HepG2 (cell line): ENCODE results near the gene TMEM143. TPM values are rescaled to one million over a fixed set of nuclear protein-coding genes. Genes with fewer than 3 reads are reported as not detected.

Experiments used
- ATAC-seq: fragments of 200-7000 bp; cut with Tn5 transposase; 3 replicates; pipeline ENCODE4 v1.9.1; 2020; ENCODE audit warnings: mild to moderate bottlenecking, moderate library complexity
- BruUV-seq: library from RNA; stranded (reverse); fragments of 400-500 nt; replicated peaks from 2 replicates; lab custom pipeline; 2021; lab: Mats Ljungman, UMichigan
- CTCF ChIA-PET: fragments of 300-600 bp; formaldehyde crosslinking; extraction: SDS; loops from one replicate; lab custom pipeline; 2021; ENCODE audit warnings: low total read pairs, inconsistent platforms, low intra/inter-chr PET ratio; lab: Yijun Ruan, JAX
- POLR2A ChIA-PET: fragments of 350-600 bp; sonication (Branson Sonifier 250); formaldehyde crosslinking; loops from one replicate; lab custom pipeline; 2020; ENCODE audit warnings: antibody characterized with exemption, inconsistent platforms; lab: Yijun Ruan, JAX
- DNase-seq: peaks from one replicate; pipeline ENCODE4 v3.0.0-alpha.2; 2015; ENCODE audit warnings: low spot score
- FAIRE-seq: peaks from 3 replicates; lab custom pipeline; 2011; peaks lifted over from hg19 to GRCh38; lab: Jason Lieb, UNC
- H2AFZ ChIP-seq: one replicate; pipeline ENCODE4 v1.6.1; 2011; ENCODE audit warnings: low read length, inconsistent platforms
- H3K27ac ChIP-seq: fragments of 300-600 bp; 3 replicates; pipeline ENCODE4 v1.8.0; 2011; ENCODE audit warnings: mixed run types, mild to moderate bottlenecking, mixed read lengths, low read length, inconsistent platforms; ENCODE audit not compliant: insufficient read depth; ENCODE audit errors: extremely low read length
- H3K27me3 ChIP-seq, 2 experiments: fragments of 200-600 bp in 1 of 2; 2 replicates in 1 of 2; 3 replicates in 1 of 2; pipeline versions ENCODE4 v1.6.0 to v1.8.0; 2011; ENCODE audit warnings: low read length in 2 of 2, mild to moderate bottlenecking in 2 of 2, moderate library complexity in 2 of 2, inconsistent platforms in 1 of 2; ENCODE audit not compliant: insufficient read depth in 2 of 2, control insufficient read depth in 1 of 2
- H3K36me3 ChIP-seq, 2 experiments: fragments of 200-600 bp in 1 of 2; replicated peaks in 1 of 2; 2 replicates in 1 of 2; 3 replicates in 1 of 2; pipeline versions ENCODE4 v1.5.1 to v1.8.0; 2011; ENCODE audit warnings: low read length in 2 of 2, inconsistent platforms in 1 of 2; ENCODE audit not compliant: insufficient read depth in 2 of 2, control insufficient read depth in 1 of 2
- H3K4me1 ChIP-seq: 2 replicates; pipeline ENCODE4 v1.5.1; 2012; ENCODE audit warnings: low read length, inconsistent platforms; ENCODE audit not compliant: insufficient read depth
- H3K4me2 ChIP-seq: 2 replicates; pipeline ENCODE4 v1.6.0; 2011; ENCODE audit warnings: low read depth, low read length, inconsistent platforms
- H3K4me3 ChIP-seq, 3 experiments: fragments of 200-600 bp in 1 of 3; sonication (generic), shearing (Covaris generic) in 1 of 3; replicated peaks in 1 of 3; 2 replicates each; pipeline ENCODE4 v1.5.1; 2011 to 2016; ENCODE audit warnings: low read length in 3 of 3, inconsistent platforms in 2 of 3, low read depth in 2 of 3, mild to moderate bottlenecking in 2 of 3, control low read depth in 1 of 3, mixed read lengths in 1 of 3; ENCODE audit not compliant: insufficient read depth in 1 of 3
- H3K79me2 ChIP-seq: one replicate; pipeline ENCODE4 v1.6.1; 2011; ENCODE audit warnings: low read length, inconsistent platforms; ENCODE audit not compliant: insufficient read depth
- H3K9ac ChIP-seq: 2 replicates; pipeline ENCODE4 v1.6.0; 2011; ENCODE audit warnings: mild to moderate bottlenecking, low read depth, low read length, inconsistent platforms; ENCODE audit not compliant: insufficient read depth
- H3K9me3 ChIP-seq: 2 replicates; pipeline ENCODE4 v1.5.1; 2012; ENCODE audit warnings: mild to moderate bottlenecking, low read length
- H4K20me1 ChIP-seq: 2 replicates; pipeline ENCODE4 v1.6.0; 2011; ENCODE audit warnings: inconsistent platforms, mild to moderate bottlenecking, low read length, moderate library complexity; ENCODE audit not compliant: insufficient read depth
- ATF1 ChIP-seq: IDR thresholded peaks from 2 replicates; pipeline ENCODE4 v1.6.1; 2016; ENCODE audit warnings: mild to moderate bottlenecking, control low read depth
- GFI1 ChIP-seq: sonication (generic); formaldehyde crosslinking; IDR thresholded peaks from 2 replicates; pipeline ENCODE4 v1.5.0; 2020; ENCODE audit warnings: missing genetic modification reagents, mild to moderate bottlenecking, borderline replicate concordance
- HDAC2 ChIP-seq: sonication (generic); formaldehyde crosslinking; IDR thresholded peaks from 2 replicates; pipeline ENCODE4 v1.4.0; 2020; ENCODE audit warnings: missing genetic modification reagents
- KDM6A ChIP-seq: IDR thresholded peaks from 2 replicates; pipeline ENCODE4 v1.6.1; 2016; ENCODE audit warnings: low read depth
- MAFK ChIP-seq, 2 experiments: IDR thresholded peaks in 1 of 2; conservative IDR thresholded peaks in 1 of 2; 2 replicates each; pipeline ENCODE4 v1.6.1; 2011; ENCODE audit warnings: improper control_type of control experiment in 2 of 2, low read length in 2 of 2
- MBD4 ChIP-seq: IDR thresholded peaks from 2 replicates; pipeline ENCODE4 v1.6.1; 2012; ENCODE audit warnings: low read length, inconsistent platforms, borderline replicate concordance
- RARA ChIP-seq: IDR thresholded peaks from 2 replicates; pipeline ENCODE4 v1.6.1; 2016; ENCODE audit warnings: missing genetic modification reagents, missing compliant biosample characterization
- SMC3 ChIP-seq: IDR thresholded peaks from 2 replicates; pipeline ENCODE4 v1.6.1; 2011; ENCODE audit warnings: low read length, improper control_type of control experiment
- ZNF513 ChIP-seq: sonication (generic); formaldehyde crosslinking; conservative IDR thresholded peaks from 2 replicates; pipeline ENCODE4 v1.5.0; 2020; ENCODE audit warnings: missing genetic modification reagents
- WGBS: methylation state at CpG from one replicate; pipeline ENCODE4 v1.1.6; 2017; ENCODE audit warnings: low lambda C conversion rate; 5-methylcytosine and 5-hydroxymethylcytosine counted together
- in situ Hi-C: cut with HindIII; loops from 2 replicates; pipeline ENCODE4 v1.10.0; 2017; ENCODE audit warnings: low pct_unique_long_range_greater_than_20kb; ENCODE audit not compliant: extremely low pct_ligation_motif_present
- intact Hi-C: fragments of 100-400 bp; cut with micrococcal nuclease; formaldehyde crosslinking; loops from one replicate; pipeline ENCODE4 v1.10.0; 2022; ENCODE audit not compliant: unreplicated experiment
- polyA plus RNA-seq, 8 experiments: library from polyadenylated mRNA; depleted of rRNA in 3 of 8; stranded (reverse) in 7 of 8; unstranded in 1 of 8; fragments of >200 nt; fragmentation: Illumina TruSeq in 4 of 8; extraction: Trizol in 4 of 8; gene quantifications; 2 replicates each; pipeline versions ENCODE4 v1.2.1 to v1.2.3, GENCODE V29; 2011 to 2016; ENCODE audit warnings: low read depth in 4 of 8, missing spikeins in 1 of 8, mixed read lengths in 1 of 8; ENCODE audit not compliant: insufficient read depth in 1 of 8
- total RNA-seq, 5 experiments: library from RNA; depleted of rRNA; stranded (reverse); fragments of >200 nt; fragmentation: Illumina TruSeq; extraction: Trizol; gene quantifications; 2 replicates each; pipeline ENCODE4 v1.2.3, GENCODE V29; 2016; ENCODE audit warnings: low read depth in 1 of 5
- TF ChIP-seq, protein P1 (sequence below): sonication (generic); formaldehyde crosslinking; IDR thresholded peaks from 2 replicates; pipeline ENCODE4 v1.4.0; 2020; ENCODE audit warnings: missing genetic modification reagents, borderline replicate concordance
- TF ChIP-seq, protein P2 (sequence below): sonication (generic); formaldehyde crosslinking; IDR thresholded peaks from 2 replicates; pipeline ENCODE4 v1.4.0; 2020; ENCODE audit warnings: missing genetic modification reagents

Gene TMEM143
- total and polyA plus RNA-seq, 2 of the 13 experiments (the other 11 are each of a cell fraction or from before 2014, with no cell fraction given): 7.7 to 11.3 TPM

DNA sequence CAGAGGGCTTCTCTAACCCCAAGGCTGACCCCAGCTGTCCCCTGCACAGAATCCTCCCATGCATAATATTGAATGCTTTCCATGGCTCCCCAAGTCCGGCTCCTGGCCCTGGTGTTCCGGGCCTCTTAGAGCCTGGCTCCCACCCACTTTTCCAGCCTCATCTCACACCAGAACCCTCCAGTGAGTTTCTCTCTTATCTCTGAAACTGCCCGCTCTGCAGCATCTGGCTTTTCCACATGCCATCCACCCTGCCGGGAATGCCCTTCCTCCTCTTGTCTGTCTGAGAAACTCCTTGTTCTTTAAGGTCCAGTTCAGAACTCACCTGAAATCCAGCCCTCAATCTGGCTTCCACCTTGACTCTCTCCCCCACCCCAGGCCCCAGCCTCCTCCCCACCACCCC lies 7.2 kb upstream of the TMEM143 start:
- in situ Hi-C loops: no loop called here
- POLR2A ChIA-PET: interaction anchor here (1.3 kb wide), 1 partner anchor 16 kb away, joined by 3 read pairs; no protein-coding TSS in a partner anchor
- BruUV-seq: no TSS peak
- H3K79me2 ChIP-seq: no peaks in the 10 kb centered on the region
- FAIRE-seq (no peak), ATAC-seq (no peak), DNase-seq (no peak)
- H3K27me3 ChIP-seq: no peaks in the 10 kb centered on the region
- H3K27ac ChIP-seq: no peak overlapping the region
- peaks cover 54% of the 10 kb centered on the region for H3K4me1 ChIP-seq
- TF ChIP-seq KDM6A (CRISPR knock-in tag): no peak
- TF ChIP-seq ATF1: no peak
- TF ChIP-seq GFI1 (CRISPR knock-in tag): no peak
- no peak for TF ChIP-seq MAFK (conservative IDR thresholded peaks at IDR 0.05 in 1 of 2, IDR thresholded peaks at IDR 0.05 in 1 of 2; ENCODE audit: low read length in 2 of 2)
- TF ChIP-seq, protein P1, sequence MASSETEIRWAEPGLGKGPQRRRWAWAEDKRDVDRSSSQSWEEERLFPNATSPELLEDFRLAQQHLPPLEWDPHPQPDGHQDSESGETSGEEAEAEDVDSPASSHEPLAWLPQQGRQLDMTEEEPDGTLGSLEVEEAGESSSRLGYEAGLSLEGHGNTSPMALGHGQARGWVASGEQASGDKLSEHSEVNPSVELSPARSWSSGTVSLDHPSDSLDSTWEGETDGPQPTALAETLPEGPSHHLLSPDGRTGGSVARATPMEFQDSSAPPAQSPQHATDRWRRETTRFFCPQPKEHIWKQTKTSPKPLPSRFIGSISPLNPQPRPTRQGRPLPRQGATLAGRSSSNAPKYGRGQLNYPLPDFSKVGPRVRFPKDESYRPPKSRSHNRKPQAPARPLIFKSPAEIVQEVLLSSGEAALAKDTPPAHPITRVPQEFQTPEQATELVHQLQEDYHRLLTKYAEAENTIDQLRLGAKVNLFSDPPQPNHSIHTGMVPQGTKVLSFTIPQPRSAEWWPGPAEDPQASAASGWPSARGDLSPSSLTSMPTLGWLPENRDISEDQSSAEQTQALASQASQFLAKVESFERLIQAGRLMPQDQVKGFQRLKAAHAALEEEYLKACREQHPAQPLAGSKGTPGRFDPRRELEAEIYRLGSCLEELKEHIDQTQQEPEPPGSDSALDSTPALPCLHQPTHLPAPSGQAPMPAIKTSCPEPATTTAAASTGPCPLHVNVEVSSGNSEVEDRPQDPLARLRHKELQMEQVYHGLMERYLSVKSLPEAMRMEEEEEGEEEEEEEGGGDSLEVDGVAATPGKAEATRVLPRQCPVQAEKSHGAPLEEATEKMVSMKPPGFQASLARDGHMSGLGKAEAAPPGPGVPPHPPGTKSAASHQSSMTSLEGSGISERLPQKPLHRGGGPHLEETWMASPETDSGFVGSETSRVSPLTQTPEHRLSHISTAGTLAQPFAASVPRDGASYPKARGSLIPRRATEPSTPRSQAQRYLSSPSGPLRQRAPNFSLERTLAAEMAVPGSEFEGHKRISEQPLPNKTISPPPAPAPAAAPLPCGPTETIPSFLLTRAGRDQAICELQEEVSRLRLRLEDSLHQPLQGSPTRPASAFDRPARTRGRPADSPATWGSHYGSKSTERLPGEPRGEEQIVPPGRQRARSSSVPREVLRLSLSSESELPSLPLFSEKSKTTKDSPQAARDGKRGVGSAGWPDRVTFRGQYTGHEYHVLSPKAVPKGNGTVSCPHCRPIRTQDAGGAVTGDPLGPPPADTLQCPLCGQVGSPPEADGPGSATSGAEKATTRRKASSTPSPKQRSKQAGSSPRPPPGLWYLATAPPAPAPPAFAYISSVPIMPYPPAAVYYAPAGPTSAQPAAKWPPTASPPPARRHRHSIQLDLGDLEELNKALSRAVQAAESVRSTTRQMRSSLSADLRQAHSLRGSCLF (CRISPR knock-in tag): no peak
- no peak for TF ChIP-seq SMC3
- TF ChIP-seq HDAC2 (CRISPR knock-in tag): no peak
- TF ChIP-seq, protein P2, sequence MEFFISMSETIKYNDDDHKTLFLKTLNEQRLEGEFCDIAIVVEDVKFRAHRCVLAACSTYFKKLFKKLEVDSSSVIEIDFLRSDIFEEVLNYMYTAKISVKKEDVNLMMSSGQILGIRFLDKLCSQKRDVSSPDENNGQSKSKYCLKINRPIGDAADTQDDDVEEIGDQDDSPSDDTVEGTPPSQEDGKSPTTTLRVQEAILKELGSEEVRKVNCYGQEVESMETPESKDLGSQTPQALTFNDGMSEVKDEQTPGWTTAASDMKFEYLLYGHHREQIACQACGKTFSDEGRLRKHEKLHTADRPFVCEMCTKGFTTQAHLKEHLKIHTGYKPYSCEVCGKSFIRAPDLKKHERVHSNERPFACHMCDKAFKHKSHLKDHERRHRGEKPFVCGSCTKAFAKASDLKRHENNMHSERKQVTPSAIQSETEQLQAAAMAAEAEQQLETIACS (CRISPR knock-in tag): no peak
- no peak for TF ChIP-seq RARA
- TF ChIP-seq MBD4: no peak
- TF ChIP-seq ZNF513 (CRISPR knock-in tag): no peak
- 49% methylated on average over 4 of the region's 4 CpGs for WGBS
- intact Hi-C loops: no loop called here
- H3K9me3 ChIP-seq: no peaks in the 10 kb centered on the region
- H3K4me2 ChIP-seq: no peak overlapping the region
- CTCF ChIA-PET: no interaction called here
- H4K20me1 ChIP-seq: no peaks in the 10 kb centered on the region
- no peak overlapping the region for H3K4me3 ChIP-seq
- no peaks in the 10 kb centered on the region for H3K36me3 ChIP-seq
- H2AFZ ChIP-seq: no peak overlapping the region
- no peak overlapping the region for H3K9ac ChIP-seq
